Hepatocyte (in vitro differentiated cells): ENCODE data around the gene HCK. TPM values are rescaled to one million over a fixed set of nuclear protein-coding genes. Genes with fewer than 3 reads are reported as not detected.

Experiments
- DNase-seq: peaks from one replicate; pipeline ENCODE4 v3.0.0-alpha.2; 2016; ENCODE audit warnings: low spot score
- H2AFZ ChIP-seq: fragments of 200-600 bp; sonication (generic); 2 replicates; pipeline ENCODE4 v1.6.0; 2016; ENCODE audit warnings: antibody characterized with exemption, mild to moderate bottlenecking
- H3K27ac ChIP-seq: fragments of 200-600 bp; sonication (generic); 2 replicates; pipeline ENCODE4 v1.5.1; 2016; ENCODE audit warnings: mild to moderate bottlenecking
- H3K27me3 ChIP-seq: fragments of 200-600 bp; sonication (generic); 2 replicates; pipeline ENCODE4 v1.6.1; 2016
- H3K36me3 ChIP-seq: fragments of 200-600 bp; sonication (generic); replicated peaks from 2 replicates; pipeline ENCODE4 v1.5.1; 2016; ENCODE audit warnings: low read depth; ENCODE audit not compliant: insufficient read depth
- H3K4me1 ChIP-seq: fragments of 200-600 bp; sonication (generic); 2 replicates; pipeline ENCODE4 v1.5.1; 2016; ENCODE audit warnings: mild to moderate bottlenecking, moderate library complexity; ENCODE audit not compliant: insufficient read depth
- H3K4me2 ChIP-seq: fragments of 200-600 bp; sonication (generic); 2 replicates; pipeline ENCODE4 v1.6.0; 2016
- H3K4me3 ChIP-seq: fragments of 200-600 bp; sonication (generic); 2 replicates; pipeline ENCODE4 v1.5.1; 2016; ENCODE audit warnings: mild to moderate bottlenecking
- H3K79me2 ChIP-seq: fragments of 200-600 bp; sonication (generic); 2 replicates; pipeline ENCODE4 v1.6.0; 2017; ENCODE audit warnings: mild to moderate bottlenecking
- H3K9me2 ChIP-seq: fragments of 200-600 bp; sonication (generic); replicated peaks from 2 replicates; pipeline ENCODE4 v1.6.0; 2017; ENCODE audit warnings: mild to moderate bottlenecking; ENCODE audit not compliant: insufficient read depth
- H3K9me3 ChIP-seq: fragments of 200-600 bp; sonication (generic); 2 replicates; pipeline ENCODE4 v1.5.1; 2016; ENCODE audit warnings: low read depth, mild to moderate bottlenecking
- H4K20me1 ChIP-seq: fragments of 200-600 bp; sonication (generic); 2 replicates; pipeline ENCODE4 v1.6.0; 2016; ENCODE audit warnings: mild to moderate bottlenecking; ENCODE audit not compliant: insufficient read depth, poor library complexity, severe bottlenecking
- CTCF ChIP-seq: fragments of 200-600 bp; sonication (generic); IDR thresholded peaks from 2 replicates; pipeline ENCODE4 v1.5.1; 2016; ENCODE audit warnings: antibody characterized with exemption, mild to moderate bottlenecking; ENCODE audit not compliant: poor library complexity
- EZH2 ChIP-seq: fragments of 200-600 bp; sonication (generic); IDR thresholded peaks from 2 replicates; pipeline ENCODE4 v1.6.1; 2016; ENCODE audit warnings: antibody characterized with exemption, mild to moderate bottlenecking, borderline replicate concordance
- EZH2phosphoT487 ChIP-seq: fragments of 200-600 bp; sonication (generic); IDR thresholded peaks from one replicate; pipeline ENCODE4 v1.6.1; 2018; ENCODE audit warnings: antibody characterized with exemption, mild to moderate bottlenecking, low read depth, moderate library complexity; ENCODE audit not compliant: unreplicated experiment, severe bottlenecking
- WGBS: methylation state at CpG from one replicate; pipeline ENCODE4 v1.1.6; 2016; ENCODE audit warnings: low lambda C conversion rate; ENCODE audit errors: missing lambda C conversion rate; 5-methylcytosine and 5-hydroxymethylcytosine counted together
- polyA plus RNA-seq: library from polyadenylated mRNA; unstranded; fragments of >200 nt; fragmentation: Nextera tagmentation; extraction: Ambion mirVana; gene quantifications from 2 replicates; pipeline ENCODE4 v1.2.1, GENCODE V29; 2016
- total RNA-seq: library from RNA; depleted of rRNA; stranded (reverse); fragments of >200 nt; gene quantifications from 2 replicates; pipeline ENCODE4 v1.2.3, GENCODE V29; 2014

Gene HCK
- total and polyA plus RNA-seq, 2 experiments from 2014 or later = 0.54 to 2.2 TPM

GRCh38 chr20:32098786-32099185, 46.7 kb downstream of the HCK start:
- 84% methylated on average over 6 of the region's 6 CpGs for WGBS
- peaks cover 47% of the 10 kb centered on the region for H3K27me3 ChIP-seq
- H3K4me3 ChIP-seq = no peak overlapping the region
- H3K4me1 ChIP-seq = no peaks in the 10 kb centered on the region
- DNase-seq = no peak
- no peaks in the 10 kb centered on the region for H4K20me1 ChIP-seq
- H3K36me3 ChIP-seq = no peaks in the 10 kb centered on the region
- H2AFZ ChIP-seq = no peak overlapping the region
- H3K27ac ChIP-seq = no peak overlapping the region
- H3K9me3 ChIP-seq = no peaks in the 10 kb centered on the region
- H3K9me2 ChIP-seq = no peaks in the 10 kb centered on the region
- H3K79me2 ChIP-seq = no peaks in the 10 kb centered on the region
- no peak overlapping the region for H3K4me2 ChIP-seq
- TF ChIP-seq EZH2 = no peak
- TF ChIP-seq EZH2phosphoT487 = no peak
- no peak for TF ChIP-seq CTCF

DNA sequence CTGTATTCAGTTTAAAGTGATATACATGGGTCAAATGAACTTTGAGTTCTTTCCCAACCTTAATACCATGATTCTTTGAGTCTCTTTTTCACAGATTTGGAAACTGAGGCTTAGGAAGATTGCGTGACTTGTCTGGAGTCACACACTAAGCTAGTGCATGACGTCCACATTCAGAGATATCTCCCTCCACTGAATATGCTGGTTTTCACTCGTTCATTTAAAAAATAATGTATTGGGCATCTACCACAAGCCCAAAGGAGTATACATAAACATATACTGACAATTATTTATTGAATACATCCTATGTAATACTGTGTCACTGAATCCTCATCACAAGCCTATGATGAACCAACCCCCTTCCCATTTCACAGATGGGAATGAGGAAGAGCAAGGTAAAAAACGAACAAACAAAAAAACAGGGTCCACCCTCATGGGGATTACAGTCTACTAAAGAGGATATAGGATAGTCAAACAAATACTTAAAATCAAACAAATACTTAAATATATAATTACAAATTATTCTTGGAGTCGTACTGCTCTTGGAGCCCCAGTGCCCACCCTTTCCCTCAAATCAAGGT, 56.9 kb downstream of the HCK start:
- Histone ChIP-seq H2AFZ (peak overlapping the region; percentile 81), H4K20me1 (peaks cover 16% of the 10 kb centered on the region), H3K9me3 (no peaks in the 10 kb centered on the region), H3K27ac (peak overlapping the region; percentile 98), H3K4me2 (peak overlapping the region; percentile 75), H3K27me3 (peaks cover under 1% of the 10 kb centered on the region), H3K9me2 (no peaks in the 10 kb centered on the region), H3K4me1 (peaks cover 20% of the 10 kb centered on the region), H3K4me3 (no peak overlapping the region), H3K36me3 (no peaks in the 10 kb centered on the region), H3K79me2 (peaks cover 42% of the 10 kb centered on the region)
- 72% methylated on average over 5 of the region's 5 CpGs for WGBS
- TF ChIP-seq EZH2phosphoT487 (no peak), EZH2 (no peak), CTCF (no peak)
- no peak for DNase-seq

GRCh38 chr20:32109392-32110172, 57.5 kb downstream of the HCK start, which contains the start of gene TM9SF4:
TM9SF4 (plus strand) TSS chr20:32109714; CDS start chr20:32109741, 27 bp downstream.
- H3K4me1 ChIP-seq = peaks cover 20% of the 10 kb centered on the region

More at GRCh38 chr20:32109392-32110172, 57.5 kb downstream of the HCK start, which contains the start of gene TM9SF4:
- Histone ChIP-seq H3K9me3 (no peaks in the 10 kb centered on the region), H3K36me3 (no peaks in the 10 kb centered on the region), H3K79me2 (peaks cover 49% of the 10 kb centered on the region), H2AFZ (peak within 1 kb of the TSS; percentile 81), H3K4me3 (peak within 1 kb of the TSS; percentile 56), H3K27ac (peak within 1 kb of the TSS; percentile 98), H3K27me3 (no peaks in the 10 kb centered on the region), H3K9me2 (no peaks in the 10 kb centered on the region), H3K4me2 (peak within 1 kb of the TSS; percentile 75), H4K20me1 (peaks cover 21% of the 10 kb centered on the region)
- WGBS = under 1% methylated on average over 37 of the region's 38 CpGs
- DNase-seq = peak; percentile 97
- no peak for TF ChIP-seq EZH2phosphoT487
- TF ChIP-seq EZH2 = no peak
- TF ChIP-seq CTCF = no peak
